GM19239 (cell line): ENCODE results near the gene FGL2.
A peak's percentile ranks its signal among the peaks of the same experiment; 100 is the strongest.
"Not testable (repeated sequence)": the region's sequence is repeated elsewhere in the genome, so short reads cannot be mapped to it uniquely, and the experiment has no call there.

Experiments
- DNase-seq: peaks from one replicate; pipeline ENCODE4 v3.0.0; 2011; ENCODE audit warnings: low spot score; ENCODE audit not compliant: insufficient read length
- FAIRE-seq: peaks from 2 replicates; lab custom pipeline; 2011; peaks lifted over from hg19 to GRCh38; lab: Jason Lieb, UNC

Gene FGL2, protein sequence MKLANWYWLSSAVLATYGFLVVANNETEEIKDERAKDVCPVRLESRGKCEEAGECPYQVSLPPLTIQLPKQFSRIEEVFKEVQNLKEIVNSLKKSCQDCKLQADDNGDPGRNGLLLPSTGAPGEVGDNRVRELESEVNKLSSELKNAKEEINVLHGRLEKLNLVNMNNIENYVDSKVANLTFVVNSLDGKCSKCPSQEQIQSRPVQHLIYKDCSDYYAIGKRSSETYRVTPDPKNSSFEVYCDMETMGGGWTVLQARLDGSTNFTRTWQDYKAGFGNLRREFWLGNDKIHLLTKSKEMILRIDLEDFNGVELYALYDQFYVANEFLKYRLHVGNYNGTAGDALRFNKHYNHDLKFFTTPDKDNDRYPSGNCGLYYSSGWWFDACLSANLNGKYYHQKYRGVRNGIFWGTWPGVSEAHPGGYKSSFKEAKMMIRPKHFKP

DNA sequence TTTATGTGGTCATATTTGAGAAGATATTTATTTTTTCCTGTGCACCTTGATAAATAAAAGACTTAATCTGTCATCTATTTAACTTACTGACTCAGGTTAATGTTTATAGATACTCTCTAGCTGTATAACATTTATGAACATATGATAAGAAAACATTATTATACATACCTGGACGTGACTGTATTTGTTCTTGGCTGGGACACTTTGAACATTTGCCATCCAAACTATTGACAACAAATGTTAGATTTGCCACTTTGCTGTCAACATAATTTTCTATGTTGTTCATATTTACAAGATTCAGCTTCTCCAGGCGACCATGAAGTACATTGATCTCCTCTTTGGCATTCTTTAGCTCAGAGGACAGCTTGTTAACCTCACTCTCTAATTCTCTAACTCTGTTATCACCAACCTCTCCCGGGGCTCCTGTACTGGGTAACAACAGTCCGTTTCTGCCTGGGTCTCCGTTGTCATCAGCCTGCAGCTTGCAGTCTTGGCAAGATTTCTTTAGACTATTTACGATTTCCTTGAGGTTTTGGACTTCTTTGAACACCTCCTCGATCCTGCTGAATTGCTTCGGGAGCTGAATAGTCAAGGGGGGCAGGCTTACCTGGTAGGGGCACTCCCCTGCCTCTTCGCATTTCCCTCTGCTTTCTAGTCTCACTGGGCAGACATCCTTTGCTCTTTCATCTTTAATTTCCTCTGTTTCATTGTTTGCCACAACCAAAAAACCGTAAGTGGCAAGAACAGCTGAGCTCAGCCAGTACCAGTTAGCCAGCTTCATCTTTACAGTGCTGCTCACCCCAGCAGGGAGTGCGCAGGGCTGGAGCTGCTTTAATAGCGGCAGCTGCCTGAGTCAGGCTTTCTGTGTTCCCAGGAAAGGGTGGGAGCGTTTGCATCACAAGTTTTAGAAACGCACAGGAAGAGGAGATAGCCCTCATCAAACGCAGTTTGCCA, at the start of gene FGL2:
FGL2 (minus strand) TSS at position 807 of the 954 bp plus-strand sequence; CDS start at position 781, 26 bp downstream.
- FAIRE-seq (peak; percentile 92), DNase-seq (no peak)

DNA sequence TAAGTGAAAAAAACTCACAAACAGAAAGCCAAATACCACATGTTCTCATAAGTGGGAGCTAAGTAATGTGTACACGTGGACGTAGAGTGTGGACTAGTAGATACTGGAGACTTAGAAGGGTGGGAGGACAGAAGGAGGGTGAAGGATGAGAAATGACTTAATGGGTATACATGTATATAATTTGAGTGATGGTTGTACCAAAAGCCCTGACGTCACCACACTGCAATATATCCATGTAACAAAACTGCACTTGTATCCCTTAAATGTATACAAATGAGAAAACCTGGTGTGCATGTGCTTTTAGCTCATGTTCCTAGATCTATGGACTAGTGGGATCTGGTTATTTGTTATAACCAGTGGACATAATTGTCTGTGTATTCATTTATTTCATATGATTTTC, 48.5 kb upstream of the FGL2 start:
- FAIRE-seq = no peak
- no peak for DNase-seq

DNA sequence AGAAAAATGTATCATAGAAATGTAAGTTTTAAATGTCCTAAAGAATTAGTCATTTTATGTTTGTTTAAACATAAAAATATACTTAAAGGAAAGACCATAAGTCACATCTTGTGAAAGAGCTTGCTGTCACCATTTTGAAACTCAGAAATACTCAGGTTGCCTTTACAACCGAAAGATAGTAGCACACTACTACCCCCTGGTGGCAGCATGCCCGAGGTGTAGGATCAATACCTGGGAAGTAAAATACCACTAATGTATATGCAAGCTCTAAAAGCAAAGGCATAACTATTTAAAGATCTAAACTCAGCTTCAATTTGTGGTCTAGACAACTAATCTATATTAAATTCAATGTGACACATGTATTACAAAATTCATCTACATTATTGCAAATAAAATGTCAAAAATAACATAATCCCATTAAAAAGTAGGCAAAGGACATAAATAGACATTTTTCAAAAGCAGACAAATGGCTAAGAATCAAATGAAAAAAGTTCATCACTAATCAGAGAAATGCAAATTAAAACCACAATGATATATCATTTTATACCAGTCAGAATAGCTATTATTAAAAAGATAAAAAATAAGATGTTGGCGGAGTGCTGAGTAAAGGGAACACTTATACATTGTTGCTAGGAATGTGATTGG, 47.7 kb upstream of the FGL2 start:
- peak; percentile 87 for FAIRE-seq
- DNase-seq = peak; percentile 47

DNA sequence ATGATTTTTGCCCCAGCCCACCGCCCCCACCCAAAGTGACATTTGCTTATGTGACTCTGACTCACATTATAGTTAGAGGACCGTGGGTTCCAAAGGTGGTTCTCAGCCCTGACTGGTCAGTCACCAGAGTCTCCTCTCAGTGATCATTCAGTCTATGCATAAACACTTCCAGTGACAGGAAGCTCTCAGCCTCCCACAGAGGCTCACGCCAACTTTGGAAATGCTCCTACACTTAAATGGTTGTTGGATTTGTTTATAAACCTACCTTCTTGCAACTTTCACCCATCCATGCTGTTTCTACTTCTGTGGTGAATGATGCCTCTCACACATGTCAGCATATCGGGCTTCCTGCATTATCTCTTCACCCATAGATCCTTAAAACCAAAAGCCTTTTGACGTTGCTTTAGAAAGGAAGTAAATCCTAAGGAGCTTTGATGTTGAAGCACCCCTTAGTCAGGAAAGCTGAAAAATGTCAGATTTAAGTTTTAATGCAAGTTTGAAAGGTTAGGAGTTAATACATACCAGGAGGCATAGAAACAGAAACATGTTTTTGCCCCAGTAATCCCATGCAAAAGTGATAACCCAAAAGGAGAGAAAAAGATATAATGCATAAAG, 46.5 kb upstream of the FGL2 start:
- FAIRE-seq (no peak), DNase-seq (no peak)

- FAIRE-seq (no peak), DNase-seq (no peak)
Observed at GRCh38 chr7:77245015-77245755, 45.6 kb upstream of the FGL2 start.

GRCh38 chr7:77244222-77244934, 44.8 kb upstream of the FGL2 start:
- DNase-seq (no peak), FAIRE-seq (no peak)

DNA sequence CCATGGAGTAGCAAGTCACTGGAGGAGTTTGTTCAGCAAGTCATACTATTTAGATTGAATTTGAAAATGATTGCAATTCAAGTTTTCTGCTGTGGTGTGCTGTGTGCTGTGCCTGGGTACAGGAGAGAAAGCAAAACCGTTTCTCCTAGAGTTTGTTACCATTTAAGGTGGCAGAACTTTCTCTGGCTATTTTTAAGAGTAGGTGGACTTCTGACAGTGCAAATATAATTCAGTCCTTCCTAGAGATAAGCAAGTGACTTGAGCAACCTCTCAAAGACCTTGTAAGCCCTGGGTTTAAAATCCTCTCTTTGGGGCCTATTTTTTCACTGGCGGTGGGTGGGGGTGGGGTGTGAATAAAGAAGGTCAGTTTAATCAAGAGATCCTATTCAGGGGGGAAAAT, 42.9 kb upstream of the FGL2 start:
- DNase-seq (no peak), FAIRE-seq (no peak)

- DNase-seq (no peak), FAIRE-seq (no peak)
Observed at GRCh38 chr7:77242068-77242467, 42.4 kb upstream of the FGL2 start.

GRCh38 chr7:77239471-77239870, 39.9 kb upstream of the FGL2 start:
- no peak for FAIRE-seq

GRCh38 chr7:77238703-77239136, 39.1 kb upstream of the FGL2 start:
- DNase-seq = no peak
- FAIRE-seq = no peak

More at GRCh38 chr7:77239471-77239870, 39.9 kb upstream of the FGL2 start:
- DNase-seq = no peak

GRCh38 chr7:77235276-77235675, 35.7 kb upstream of the FGL2 start:
- FAIRE-seq = no peak
- DNase-seq = no peak

GRCh38 chr7:77232467-77232866, 32.8 kb upstream of the FGL2 start:
- FAIRE-seq (no peak), DNase-seq (no peak)

DNA sequence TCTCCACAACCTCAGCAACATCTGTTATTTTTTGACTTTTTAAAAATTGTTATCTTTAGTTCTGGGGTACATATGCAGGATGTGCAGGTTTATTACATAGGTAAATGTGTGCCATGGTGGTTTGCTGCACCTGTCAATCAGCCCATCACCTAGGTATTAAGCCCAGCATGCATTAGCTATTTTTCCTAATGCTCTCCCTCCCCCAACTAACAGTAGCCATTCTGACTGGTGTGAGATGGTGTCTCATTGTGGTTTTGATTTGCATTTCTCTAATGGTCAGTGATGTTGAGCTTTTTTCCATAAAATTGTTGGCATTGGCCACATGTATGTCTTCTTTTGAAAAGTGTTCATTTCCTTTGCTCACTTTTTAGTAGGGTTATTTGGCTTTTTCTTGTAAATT, 29.2 kb upstream of the FGL2 start:
- peak; percentile 42 for FAIRE-seq
- not testable (repeated sequence) for DNase-seq

- DNase-seq = no peak
- no peak for FAIRE-seq
Observed at GRCh38 chr7:77226357-77226839, 26.8 kb upstream of the FGL2 start.

- no peak for DNase-seq
- FAIRE-seq = no peak
Observed at GRCh38 chr7:77223261-77223660, 23.6 kb upstream of the FGL2 start.

- DNase-seq (no peak), FAIRE-seq (no peak)
Observed at GRCh38 chr7:77222819-77223218, 23.2 kb upstream of the FGL2 start.

DNA sequence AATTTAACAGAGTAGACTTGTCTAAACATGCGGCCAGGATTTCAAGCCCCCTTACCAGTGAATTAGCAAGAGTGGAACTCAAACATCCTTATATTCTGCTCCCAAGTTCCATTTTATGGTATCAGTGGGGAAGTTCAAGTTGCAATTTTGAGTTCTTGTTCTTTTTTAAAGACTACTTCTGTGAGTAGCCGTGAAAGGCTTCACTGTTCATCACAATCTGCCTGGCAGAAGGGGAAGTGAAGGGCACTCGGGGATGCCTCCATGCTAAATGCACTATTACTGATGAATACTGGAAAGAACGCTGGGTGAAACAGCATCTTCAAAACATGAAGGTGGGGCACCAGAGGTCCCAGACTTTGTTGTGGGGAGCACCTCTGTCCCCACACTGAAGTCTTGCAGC, 22.4 kb upstream of the FGL2 start:
- FAIRE-seq = no peak

DNA sequence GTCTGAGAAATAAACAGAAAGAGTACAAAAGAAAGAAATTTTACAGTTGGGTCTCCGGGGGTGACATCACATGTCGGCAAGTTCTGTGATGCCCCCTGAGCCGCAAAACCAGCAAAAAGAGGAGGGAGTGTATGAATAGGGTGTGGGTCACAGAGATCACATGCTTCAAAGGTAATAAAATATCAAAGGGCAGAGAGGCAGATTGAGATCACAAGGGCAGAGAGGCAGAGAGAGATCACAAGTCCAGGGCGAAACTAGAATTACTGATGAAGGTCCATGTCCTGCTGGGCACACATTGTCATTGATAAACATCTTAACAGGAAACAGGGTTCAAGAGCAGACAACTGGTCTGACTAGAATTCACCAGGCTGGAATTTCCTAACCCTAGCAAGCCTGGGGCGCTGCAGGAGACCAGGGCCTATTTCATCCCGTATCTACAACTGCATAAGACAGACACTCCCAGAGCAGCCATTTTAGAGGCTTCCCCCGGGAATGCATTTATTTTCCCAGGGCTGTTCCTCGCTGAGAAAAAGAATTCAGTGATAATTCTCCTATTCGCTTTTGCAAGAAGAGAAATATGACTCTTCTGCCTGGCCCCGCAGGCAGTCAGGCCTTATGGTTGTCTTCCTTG, 20.2 kb upstream of the FGL2 start:
- FAIRE-seq, DNase-seq: not testable (repeated sequence)

More for the DNA sequence above, 22.4 kb upstream of the FGL2 start:
- DNase-seq = no peak
